Camera-type eye (tissue), 1 donor: ENCODE measurements around the gene CPNE6. TPM values are rescaled to one million over a fixed set of nuclear protein-coding genes. Genes with fewer than 3 reads are reported as not detected.

Source experiments
- total RNA-seq: library from RNA; depleted of rRNA; stranded (reverse); fragments of >200 nt; gene quantifications from one replicate; pipeline ENCODE4 v1.2.3, GENCODE V29; 2014

The CPNE6 gene
- total RNA-seq: 5.9 TPM

DNA sequence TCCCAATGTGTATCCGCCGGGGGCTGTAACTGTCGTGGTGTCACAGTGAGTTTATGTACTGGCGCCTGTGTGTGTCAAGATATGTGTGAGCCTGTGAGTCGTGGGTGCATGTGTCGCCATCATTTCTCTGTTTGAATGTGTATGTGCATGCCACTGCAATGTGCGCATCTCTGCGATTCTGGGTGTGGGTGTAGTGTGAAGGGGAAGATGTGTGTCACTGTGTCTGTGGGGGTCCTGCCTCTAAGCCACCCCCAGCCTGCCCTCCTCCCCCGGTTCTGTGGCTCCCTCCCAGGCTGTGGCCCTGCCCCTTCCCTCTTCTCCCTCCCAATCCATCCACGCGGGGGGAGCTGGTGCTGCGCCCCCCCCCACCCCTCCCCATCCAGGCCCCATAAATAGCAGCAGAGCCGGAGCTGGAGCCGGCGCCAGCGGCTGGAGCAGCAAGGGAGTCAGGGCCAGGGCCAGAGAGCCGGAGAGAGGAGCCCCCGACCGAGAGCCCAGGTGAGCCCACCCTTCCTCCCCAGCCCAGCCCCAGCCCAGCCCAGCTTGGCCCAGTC, at the start of gene CPNE6:
CPNE6 (plus strand) TSS at position 419 of the 554 bp plus-strand sequence. CDS start 1,375 bp downstream, outside the sequence.

GRCh38 chr14:24051789-24052655, 19.3 kb upstream of the CPNE6 start, which contains the start of gene CARMIL3:
TSS of gene CARMIL3 (plus strand) at chr14:24052009. CDS start at chr14:24052154, 145 bp downstream.

DNA sequence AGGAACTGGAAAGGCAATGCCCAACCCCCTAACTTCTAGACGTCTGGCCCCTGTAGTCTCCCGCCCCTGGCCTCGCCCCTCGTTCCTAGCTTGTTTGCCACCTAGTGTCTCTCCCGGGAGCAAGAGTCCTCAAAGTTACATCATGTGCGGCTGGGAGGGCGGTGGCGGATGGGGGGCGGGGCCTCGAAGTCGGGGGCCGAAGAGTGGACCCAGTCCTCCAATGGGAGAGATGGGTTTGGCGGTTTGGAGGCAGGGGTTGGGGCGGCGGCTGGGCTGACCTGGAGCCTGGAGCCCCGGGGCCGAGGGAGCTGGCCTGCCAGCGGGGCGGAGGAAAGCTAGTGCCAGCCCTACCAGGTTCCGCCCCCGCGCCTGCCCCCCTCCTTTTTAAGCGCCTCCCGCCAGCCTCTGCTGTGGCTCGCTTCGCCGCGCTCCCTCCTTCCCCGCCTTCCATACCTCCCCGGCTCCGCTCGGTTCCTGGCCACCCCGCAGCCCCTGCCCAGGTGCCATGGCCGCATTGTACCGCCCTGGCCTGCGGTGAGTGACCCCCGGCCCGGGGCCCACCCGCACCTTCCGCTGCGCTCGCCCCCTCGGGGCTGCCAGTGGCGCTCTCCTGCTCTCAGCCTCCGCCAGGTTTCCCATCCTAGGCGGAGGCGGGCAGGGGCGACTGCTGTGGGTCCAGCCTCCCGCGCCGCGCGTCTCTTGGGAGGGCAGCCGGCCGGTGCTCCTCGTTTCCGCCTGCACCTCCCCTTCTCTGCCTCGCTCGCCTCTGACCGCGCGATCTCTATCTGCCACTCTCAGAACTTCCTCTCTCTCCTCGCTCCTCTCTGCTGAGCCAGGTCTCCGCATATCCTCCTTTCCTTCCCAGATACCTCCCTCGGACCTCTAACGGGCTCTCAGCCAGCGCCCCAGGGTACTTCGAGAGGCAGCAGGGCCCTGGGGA, 22.8 kb downstream of the CPNE6 start, which contains the start of gene PCK2:
PCK2 (plus strand) TSS at position 411 of the 940 bp plus-strand sequence; CDS start at position 506, 95 bp downstream.

GRCh38 chr14:24114532-24115421, 43.4 kb downstream of the CPNE6 start, which contains the start of the genes DCAF11 and NRL:
TSS of gene DCAF11 (plus strand) at chr14:24114777. CDS start at chr14:24115595, 818 bp downstream.
TSS of gene NRL (minus strand) at chr14:24114949. CDS start at chr14:24082848, 32,101 bp downstream.

Other genes starting within 250 kb of the CPNE6 start
- gene DHRS4, start 117.8 kb upstream of the CPNE6 start, total RNA-seq: 13.3 TPM
- gene DHRS4L2, start 82.6 kb upstream of the CPNE6 start, total RNA-seq: 7.7 TPM
- 7.8 TPM for gene CARMIL3, start 19.6 kb upstream of the CPNE6 start, total RNA-seq
- gene PCK2, start 22.7 kb downstream of the CPNE6 start, total RNA-seq: 11.2 TPM
- 67.2 TPM for gene DCAF11, start 43.2 kb downstream of the CPNE6 start, total RNA-seq
- 394 TPM for gene NRL, start 43.4 kb downstream of the CPNE6 start, total RNA-seq
- gene FITM1, start 59.1 kb downstream of the CPNE6 start, total RNA-seq: 11.4 TPM
- gene PSME1, start 64.6 kb downstream of the CPNE6 start, total RNA-seq: 58.5 TPM
- 15.1 TPM for gene EMC9, start 70.0 kb downstream of the CPNE6 start, total RNA-seq
- 28.6 TPM for gene PSME2, start 75.0 kb downstream of the CPNE6 start, total RNA-seq
- gene RNF31, start 75.9 kb downstream of the CPNE6 start, total RNA-seq: 72.5 TPM
- 35.1 TPM for gene IRF9, start 89.7 kb downstream of the CPNE6 start, total RNA-seq
- gene REC8, start 100.5 kb downstream of the CPNE6 start, total RNA-seq: 22.4 TPM
- 19.1 TPM for gene IPO4, start 117.3 kb downstream of the CPNE6 start, total RNA-seq
- 58.9 TPM for gene TM9SF1, start 123.9 kb downstream of the CPNE6 start, total RNA-seq
- gene TSSK4, start 134.1 kb downstream of the CPNE6 start, total RNA-seq: not detected
- gene CHMP4A, start 141.9 kb downstream of the CPNE6 start, total RNA-seq: 53.5 TPM
- 20.5 TPM for gene MDP1, start 144.5 kb downstream of the CPNE6 start, total RNA-seq
- gene NEDD8, start 160.8 kb downstream of the CPNE6 start, total RNA-seq: 61.8 TPM
- 62.6 TPM for gene GMPR2, start 161.4 kb downstream of the CPNE6 start, total RNA-seq
- gene TINF2, start 171.1 kb downstream of the CPNE6 start, total RNA-seq: 44.8 TPM
- gene TGM1, start 191.6 kb downstream of the CPNE6 start, total RNA-seq: 6.2 TPM
- 26.6 TPM for gene RABGGTA, start 200.0 kb downstream of the CPNE6 start, total RNA-seq
- gene DHRS1, start 228.2 kb downstream of the CPNE6 start, total RNA-seq: 19.4 TPM
- gene NOP9, start 228.3 kb downstream of the CPNE6 start, total RNA-seq: 21.8 TPM
- gene CIDEB, start 236.4 kb downstream of the CPNE6 start, total RNA-seq: 17.5 TPM
- 6.9 TPM for gene LTB4R2, start 238.6 kb downstream of the CPNE6 start, total RNA-seq
- gene LTB4R, start 239.9 kb downstream of the CPNE6 start, total RNA-seq: 2.7 TPM